GM18526 (cell line): ENCODE data around the gene PDIA5.

Source experiments
- POLR2A ChIP-seq: IDR thresholded peaks from 3 replicates; pipeline ENCODE4 v1.6.1; 2011; ENCODE audit not compliant: insufficient read length; ENCODE audit errors: extremely low read depth

The PDIA5 gene

GRCh38 chr3:123066896-123067688, at the start of gene PDIA5:
Gene PDIA5, plus strand, starts transcription at chr3:123067025. Its CDS starts 140 bp downstream, at chr3:123067165.
- peak; percentile 64 for TF ChIP-seq POLR2A

- no peak for TF ChIP-seq POLR2A
Measured at GRCh38 chr3:123018683-123019082, 48.1 kb upstream of the PDIA5 start.

- no peak for TF ChIP-seq POLR2A
Measured at GRCh38 chr3:123019161-123019560, 47.7 kb upstream of the PDIA5 start.

GRCh38 chr3:123019591-123019990, 47.2 kb upstream of the PDIA5 start:
- no peak for TF ChIP-seq POLR2A

GRCh38 chr3:123020709-123021108, 46.1 kb upstream of the PDIA5 start:
- no peak for TF ChIP-seq POLR2A

- TF ChIP-seq POLR2A, result no peak
Measured at GRCh38 chr3:123021388-123021787, 45.4 kb upstream of the PDIA5 start.

- no peak for TF ChIP-seq POLR2A
Measured at GRCh38 chr3:123021996-123022510, 44.8 kb upstream of the PDIA5 start.

- TF ChIP-seq POLR2A, result no peak
Measured at GRCh38 chr3:123024056-123024455, 42.8 kb upstream of the PDIA5 start.

- TF ChIP-seq POLR2A, result no peak
Measured at GRCh38 chr3:123025642-123026521, 40.9 kb upstream of the PDIA5 start.

GRCh38 chr3:123026565-123027291, 40.1 kb upstream of the PDIA5 start:
- no peak for TF ChIP-seq POLR2A

GRCh38 chr3:123027292-123028232, 39.3 kb upstream of the PDIA5 start, which contains the start of gene SEMA5B:
Gene SEMA5B, minus strand, starts transcription at chr3:123027763. Its CDS starts 66,500 bp downstream, at chr3:122961263.
- TF ChIP-seq POLR2A, result no peak

GRCh38 chr3:123028233-123028828, 38.5 kb upstream of the PDIA5 start:
- no peak for TF ChIP-seq POLR2A

GRCh38 chr3:123031051-123031450, 35.8 kb upstream of the PDIA5 start:
- TF ChIP-seq POLR2A, result no peak

- no peak for TF ChIP-seq POLR2A
Measured at GRCh38 chr3:123032057-123032456, 34.8 kb upstream of the PDIA5 start.
